G401 (cell line): ENCODE data around the gene TFRC. TPM values are rescaled to one million over a fixed set of nuclear protein-coding genes. Genes with fewer than 3 reads are reported as not detected.
A peak's percentile ranks its signal among the peaks of the same experiment; 100 is the strongest.
"Not testable (repeated sequence)": the region's sequence is repeated elsewhere in the genome, so short reads cannot be mapped to it uniquely, and the experiment has no call there.

Experiments used
- DNase-seq: peaks from one replicate; pipeline ENCODE4 v3.0.0-alpha.2; 2015; ENCODE audit warnings: low spot score
- in situ Hi-C: cut with HindIII; loops from 2 replicates; pipeline ENCODE4 v1.10.0; 2016; ENCODE audit warnings: low sequenced_read_pairs, mixed read lengths
- total RNA-seq: library from RNA; depleted of rRNA; stranded (reverse); fragments of >200 nt; shearing (Covaris generic); gene quantifications from 2 replicates; pipeline ENCODE4 v1.2.3, GENCODE V29; 2014

TFRC gene
- total RNA-seq, 1 experiment from 2014 or later, result 129 TPM

GRCh38 chr3:196093317-196094111, 11.6 kb upstream of the TFRC start:
- in situ Hi-C loops, result no loop called here
- no peak for DNase-seq

GRCh38 chr3:196087906-196088305, 6.0 kb upstream of the TFRC start:
- in situ Hi-C loops, result no loop called here
- no peak for DNase-seq

GRCh38 chr3:196082619-196082971, 705 bp upstream of the TFRC start:
- in situ Hi-C loops, result no loop called here
- no peak for DNase-seq

GRCh38 chr3:196081002-196081833, 672 bp downstream of the TFRC start:
- DNase-seq, result peak; percentile 59
- in situ Hi-C loops, result no loop called here

GRCh38 chr3:196080101-196080846, 1.6 kb downstream of the TFRC start:
- DNase-seq, in situ Hi-C loops: not testable (repeated sequence)

- in situ Hi-C loops, result no loop called here
- no peak for DNase-seq
Measured at GRCh38 chr3:196079682-196080081, 2.2 kb downstream of the TFRC start.

GRCh38 chr3:196075013-196075412, 6.9 kb downstream of the TFRC start:
- in situ Hi-C loops, result no loop called here

GRCh38 chr3:196073255-196073753, 8.6 kb downstream of the TFRC start:
- in situ Hi-C loops, result loop anchor here (5.0 kb wide), 2 partner anchors 49 to 104 kb away; no protein-coding TSS in a partner anchor

More at GRCh38 chr3:196075013-196075412, 6.9 kb downstream of the TFRC start:
- no peak for DNase-seq

DNA sequence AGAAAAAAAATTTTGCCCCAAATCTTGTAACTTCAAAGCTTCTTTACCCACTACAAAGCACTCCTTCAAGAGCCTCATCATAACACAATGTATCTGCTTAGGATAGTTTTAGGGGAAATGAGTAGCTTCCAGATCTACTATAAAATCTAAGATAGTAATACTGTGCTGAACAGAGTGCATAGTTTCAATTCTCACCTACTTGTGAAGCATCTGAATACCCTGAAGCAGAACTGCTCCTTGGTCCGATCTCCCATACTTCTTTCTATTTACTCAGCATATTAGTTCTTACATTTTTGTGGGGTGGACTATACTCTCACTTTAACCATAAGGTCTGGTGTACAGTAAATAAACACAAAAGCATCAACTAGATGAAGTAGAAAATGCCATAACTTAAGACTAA, 9.6 kb downstream of the TFRC start:
- DNase-seq, result no peak
- in situ Hi-C loops, result loop anchor here (5.0 kb wide), 2 partner anchors 50 to 105 kb away; no protein-coding TSS in a partner anchor

More at GRCh38 chr3:196073255-196073753, 8.6 kb downstream of the TFRC start:
- peak; percentile 89 for DNase-seq

GRCh38 chr3:196068812-196069211, 13.1 kb downstream of the TFRC start:
- in situ Hi-C loops, DNase-seq: not testable (repeated sequence)

- in situ Hi-C loops, result no loop called here
- DNase-seq, result no peak
Measured at GRCh38 chr3:196067439-196067838, 14.5 kb downstream of the TFRC start.

- in situ Hi-C loops, result no loop called here
- DNase-seq, result no peak
Measured at GRCh38 chr3:196063971-196064370, 17.9 kb downstream of the TFRC start.

DNA sequence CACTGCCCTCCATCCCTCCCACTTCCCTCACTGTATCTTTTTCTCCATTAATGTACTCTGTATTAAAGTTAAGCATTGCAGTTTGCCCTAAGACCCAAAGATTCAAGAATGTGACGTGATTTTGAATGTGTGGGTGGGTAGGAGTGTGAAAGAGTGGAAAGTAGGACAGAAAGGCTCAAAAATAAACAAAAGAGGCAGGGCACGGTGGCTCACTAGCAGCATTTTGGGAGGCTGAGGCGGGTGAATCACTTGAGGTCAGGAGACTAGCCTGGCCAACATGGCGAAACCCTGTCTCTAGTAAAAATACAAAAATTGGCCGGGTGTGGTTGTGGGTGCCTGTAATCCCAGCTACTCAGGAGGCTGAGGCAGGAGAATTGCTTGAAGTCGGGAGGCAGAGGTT, 18.4 kb downstream of the TFRC start:
- DNase-seq, result no peak
- in situ Hi-C loops, result no loop called here

- DNase-seq, result no peak
- in situ Hi-C loops, result no loop called here
Measured at GRCh38 chr3:196063049-196063448, 18.8 kb downstream of the TFRC start.

GRCh38 chr3:196060834-196061233, 21.1 kb downstream of the TFRC start:
- in situ Hi-C loops, result no loop called here
- no peak for DNase-seq

GRCh38 chr3:196057760-196058331, 24.0 kb downstream of the TFRC start:
- DNase-seq, result no peak
- in situ Hi-C loops, result no loop called here

DNA sequence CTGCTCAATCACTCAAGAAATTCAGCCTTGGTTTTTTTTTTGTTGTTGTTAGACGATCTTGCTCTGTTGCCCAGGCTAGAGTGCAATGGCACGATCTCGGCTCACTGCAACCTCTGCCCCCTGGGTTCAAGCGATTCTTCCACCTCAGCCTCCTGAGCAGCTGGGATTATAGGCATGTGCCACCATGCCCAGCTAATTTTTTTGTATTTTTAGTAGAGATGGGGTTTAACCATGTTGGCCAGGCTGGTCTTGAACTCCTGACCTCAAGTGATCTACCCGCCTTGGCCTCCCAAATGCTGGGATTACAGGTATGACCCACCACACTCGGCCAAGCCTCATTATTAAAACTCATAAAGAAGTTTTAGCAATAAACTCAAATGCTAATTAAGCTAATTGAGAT, 25.5 kb downstream of the TFRC start:
- in situ Hi-C loops, DNase-seq: not testable (repeated sequence)

GRCh38 chr3:196055683-196056270, 26.1 kb downstream of the TFRC start:
- in situ Hi-C loops, result no loop called here
- DNase-seq, result no peak

DNA sequence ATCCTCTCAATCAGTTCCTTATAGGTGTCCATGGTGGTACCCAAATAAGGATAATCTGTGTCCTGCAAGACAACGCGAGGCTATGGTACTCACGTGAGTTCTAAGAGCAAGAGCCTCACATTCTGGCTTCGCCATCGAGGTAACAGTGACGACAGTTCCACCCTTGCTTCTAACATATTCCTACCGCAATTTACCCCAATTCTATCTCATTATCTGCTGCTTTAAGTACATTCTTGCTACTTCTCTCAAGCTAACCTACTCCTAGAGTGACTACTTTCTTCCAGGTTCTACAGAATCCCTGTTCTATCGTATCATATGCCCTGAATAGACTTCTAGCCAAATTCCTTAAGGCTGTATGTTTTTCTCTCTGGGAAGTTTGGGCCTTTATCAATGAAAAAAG, 26.6 kb downstream of the TFRC start:
- in situ Hi-C loops, result no loop called here
- DNase-seq, result no peak
